Activated T-helper 2 cell treated with anti-CD3 and anti-CD28 coated beads, Interferon-gamma antibody, Interleukin-2, Interleukin-4, amounts not matched to agents 10 μg/mL and 5 μg/mL and 100 μg/mL, durations not matched to agents 14 hours and 24 hours and 36 hours (primary cell): ENCODE data around the gene CPEB4. TPM values are rescaled to one million over a fixed set of nuclear protein-coding genes. Genes with fewer than 3 reads are reported as not detected.
A peak's percentile ranks its signal among the peaks of the same experiment; 100 is the strongest.

ENCODE experiments used
- DNase-seq: peaks from one replicate; pipeline ENCODE4 v3.0.0; 2021; ENCODE audit warnings: low spot score
- H3K27ac Mint-ChIP-seq: one replicate; pipeline ENCODE4 v1.8.0; 2021; ENCODE audit warnings: mixed read lengths
- H3K27me3 Mint-ChIP-seq: one replicate; pipeline ENCODE4 v1.8.0; 2021; ENCODE audit warnings: low read depth, mixed read lengths
- H3K36me3 Mint-ChIP-seq: one replicate; pipeline ENCODE4 v1.8.0; 2021; ENCODE audit warnings: low read depth, mixed read lengths
- H3K4me1 Mint-ChIP-seq: one replicate; pipeline ENCODE4 v1.8.0; 2021; ENCODE audit warnings: low read depth, mixed read lengths
- H3K4me3 Mint-ChIP-seq: one replicate; pipeline ENCODE4 v1.8.0; 2021; ENCODE audit warnings: low read depth, mild to moderate bottlenecking, moderate library complexity, mixed read lengths
- H3K9me3 Mint-ChIP-seq: one replicate; pipeline ENCODE4 v1.8.0; 2021; ENCODE audit warnings: mixed read lengths
- intact Hi-C: fragments of 100-400 bp; cut with micrococcal nuclease; formaldehyde crosslinking; loops from one replicate; pipeline ENCODE4 v1.15.1; 2023
- total RNA-seq: library from RNA; stranded (reverse); gene quantifications from 2 replicates; pipeline ENCODE4 v1.2.3, GENCODE V29; 2022

Gene CPEB4
- total RNA-seq = 8.1 and 12.2 TPM in 2 replicates

DNA sequence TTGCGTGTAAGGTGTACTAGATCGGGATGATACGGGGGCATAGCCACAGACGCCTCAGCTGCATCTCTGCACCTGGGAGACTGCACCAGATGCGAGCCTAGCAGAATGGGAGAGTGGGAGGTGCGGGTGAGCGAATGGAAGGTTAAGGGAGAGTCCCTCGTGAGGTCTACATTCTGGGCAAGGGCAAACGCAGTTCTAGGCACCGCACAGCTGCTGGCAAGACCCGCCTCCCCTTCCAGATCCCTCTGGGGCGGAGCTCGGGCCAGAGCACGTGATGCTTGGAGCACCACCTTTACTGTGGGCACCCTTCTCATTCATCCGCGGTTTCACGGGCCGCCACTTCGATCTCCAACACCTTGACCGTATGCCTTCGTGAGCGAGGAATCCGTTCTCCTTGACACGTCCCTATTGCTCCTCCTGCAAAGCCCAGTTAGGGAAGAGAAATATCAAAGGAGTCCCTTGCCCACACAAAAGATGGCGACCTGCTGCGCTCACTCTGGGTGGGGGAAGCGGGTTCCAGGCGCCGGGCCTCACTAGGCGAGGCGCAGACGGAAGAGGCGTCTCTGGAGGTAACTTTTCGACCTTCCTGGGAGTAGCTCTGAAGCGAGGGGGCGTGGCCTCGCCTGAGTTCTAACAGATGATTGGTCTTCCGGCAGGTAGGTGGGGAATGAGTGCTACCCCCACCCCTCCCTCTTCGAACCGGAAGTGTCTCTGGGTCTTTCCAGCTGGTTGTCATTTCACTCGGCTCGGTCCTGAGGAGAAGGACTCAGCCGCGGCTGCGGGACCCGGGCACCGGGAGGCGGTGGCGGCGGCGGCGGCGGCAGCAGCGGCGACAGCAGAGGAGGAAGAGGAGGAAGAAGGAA lies at the start of gene CPEB4:
TSS of gene CPEB4 (plus strand) at position 740 of the 863 bp plus-strand sequence. CDS start 1,385 bp downstream, outside the sequence.
- Mint-ChIP-seq H3K4me3 (peak within 1 kb of the TSS; percentile 92), H3K9me3 (peaks cover 7% of the 10 kb centered on the region), H3K36me3 (peaks cover 17% of the 10 kb centered on the region), H3K27me3 (no peaks in the 10 kb centered on the region), H3K4me1 (peaks cover 61% of the 10 kb centered on the region), H3K27ac (peak within 1 kb of the TSS; percentile 99)
- intact Hi-C loops = loop anchor here (1.0 to 10.0 kb wide), 3 partner anchors 30 to 272 kb away; partner anchors contain the start of gene BOD1
- peak; percentile 96 for DNase-seq

- Mint-ChIP-seq H3K27me3 (peaks cover 2% of the 10 kb centered on the region), H3K36me3 (no peaks in the 10 kb centered on the region), H3K4me3 (no peak overlapping the region), H3K27ac (no peak overlapping the region), H3K4me1 (no peaks in the 10 kb centered on the region), H3K9me3 (no peaks in the 10 kb centered on the region)
- intact Hi-C loops = no loop called here
- DNase-seq = no peak
Measured at GRCh38 chr5:173839117-173839713, 48.9 kb upstream of the CPEB4 start.

DNA sequence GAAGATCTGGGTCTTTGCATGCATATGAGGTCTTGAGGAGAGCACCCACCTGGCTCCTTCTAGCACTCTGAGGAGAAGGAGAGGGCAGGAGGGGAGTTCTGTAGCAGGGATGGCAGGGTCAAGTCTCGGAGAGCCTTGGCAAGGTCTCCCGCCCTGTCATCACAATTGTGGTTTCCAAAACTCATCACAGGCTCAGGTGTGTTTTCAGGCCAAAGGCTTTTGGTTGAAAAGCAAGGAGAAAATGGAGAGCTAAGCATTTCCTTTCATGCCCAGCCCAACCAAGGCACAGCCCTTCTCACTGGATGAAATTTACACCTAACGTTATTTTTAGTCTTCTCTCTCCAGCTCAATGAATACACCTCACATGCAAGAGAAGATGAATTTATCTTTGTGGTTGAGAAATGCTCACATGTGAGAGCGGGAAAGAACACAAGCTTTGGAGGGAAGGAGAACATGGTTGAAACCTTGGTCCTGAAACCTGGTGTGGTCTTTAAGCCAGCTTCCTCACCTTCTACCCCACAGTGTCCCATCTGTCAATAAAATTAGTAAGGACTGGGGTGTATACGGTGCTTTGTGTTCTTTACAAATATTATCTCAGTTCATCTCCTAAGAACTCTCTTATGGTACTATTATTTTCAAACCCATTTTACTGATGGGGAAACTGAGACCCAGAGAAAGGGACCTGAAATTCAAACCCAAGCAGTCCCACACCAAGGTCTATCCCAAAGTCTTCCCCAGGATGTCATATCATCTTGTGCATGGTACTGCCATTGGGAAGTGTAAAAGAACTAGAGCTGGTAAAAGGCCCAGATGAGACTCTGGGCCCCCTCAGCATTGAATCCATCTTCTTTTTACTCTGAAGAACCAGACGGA lies 47.8 kb upstream of the CPEB4 start:
- intact Hi-C loops = no loop called here
- Mint-ChIP-seq H3K36me3 (no peaks in the 10 kb centered on the region), H3K27me3 (peaks cover 2% of the 10 kb centered on the region), H3K9me3 (no peaks in the 10 kb centered on the region), H3K27ac (no peak overlapping the region), H3K4me3 (no peak overlapping the region), H3K4me1 (no peaks in the 10 kb centered on the region)
- no peak for DNase-seq

GRCh38 chr5:173841710-173842109 lies 46.4 kb upstream of the CPEB4 start:
- Mint-ChIP-seq H3K9me3 (no peaks in the 10 kb centered on the region), H3K4me1 (no peaks in the 10 kb centered on the region), H3K27ac (no peak overlapping the region), H3K4me3 (no peak overlapping the region), H3K27me3 (peaks cover 2% of the 10 kb centered on the region), H3K36me3 (no peaks in the 10 kb centered on the region)
- intact Hi-C loops = no loop called here
- no peak for DNase-seq

DNA sequence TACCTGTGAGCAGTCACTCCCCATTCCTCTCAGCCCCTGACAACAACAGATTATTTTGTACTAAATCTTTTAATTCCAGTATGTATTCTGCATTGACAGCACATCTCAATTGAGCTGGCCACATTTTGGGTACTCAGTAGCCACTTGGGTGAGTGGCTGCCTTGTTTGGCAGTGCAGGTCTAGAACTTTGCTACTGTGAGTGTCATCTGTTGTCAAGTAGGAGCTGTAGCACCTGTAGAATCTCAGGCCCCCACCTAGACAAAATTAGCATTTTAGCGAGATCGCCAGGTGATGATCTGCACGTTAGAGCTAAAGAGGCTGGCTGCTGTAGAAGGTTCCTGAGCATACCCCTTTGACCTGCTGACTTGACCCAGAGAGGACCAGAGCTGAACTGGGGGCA lies 44.4 kb upstream of the CPEB4 start:
- no peaks in the 10 kb centered on the region for H3K36me3 Mint-ChIP-seq
- no peaks in the 10 kb centered on the region for H3K4me1 Mint-ChIP-seq

GRCh38 chr5:173845321-173845720 lies 42.8 kb upstream of the CPEB4 start:
- Mint-ChIP-seq H3K4me3 (no peak overlapping the region), H3K27me3 (peaks cover 4% of the 10 kb centered on the region), H3K36me3 (no peaks in the 10 kb centered on the region), H3K27ac (no peak overlapping the region), H3K4me1 (no peaks in the 10 kb centered on the region), H3K9me3 (peaks cover 10% of the 10 kb centered on the region)
- no peak for DNase-seq
- intact Hi-C loops = no loop called here

More for the DNA sequence above, 44.4 kb upstream of the CPEB4 start:
- Mint-ChIP-seq H3K9me3 (peaks cover 6% of the 10 kb centered on the region), H3K4me3 (no peak overlapping the region), H3K27me3 (peaks cover 2% of the 10 kb centered on the region), H3K27ac (no peak overlapping the region)
- no peak for DNase-seq
- intact Hi-C loops = no loop called here

GRCh38 chr5:173846929-173847501 lies 41.1 kb upstream of the CPEB4 start:
- H3K9me3 Mint-ChIP-seq = peaks cover 10% of the 10 kb centered on the region
- H3K27ac Mint-ChIP-seq = no peak overlapping the region
- no peak overlapping the region for H3K4me3 Mint-ChIP-seq
- H3K4me1 Mint-ChIP-seq = no peaks in the 10 kb centered on the region
- intact Hi-C loops = no loop called here
- peaks cover 4% of the 10 kb centered on the region for H3K27me3 Mint-ChIP-seq
- no peak for DNase-seq
- no peaks in the 10 kb centered on the region for H3K36me3 Mint-ChIP-seq

DNA sequence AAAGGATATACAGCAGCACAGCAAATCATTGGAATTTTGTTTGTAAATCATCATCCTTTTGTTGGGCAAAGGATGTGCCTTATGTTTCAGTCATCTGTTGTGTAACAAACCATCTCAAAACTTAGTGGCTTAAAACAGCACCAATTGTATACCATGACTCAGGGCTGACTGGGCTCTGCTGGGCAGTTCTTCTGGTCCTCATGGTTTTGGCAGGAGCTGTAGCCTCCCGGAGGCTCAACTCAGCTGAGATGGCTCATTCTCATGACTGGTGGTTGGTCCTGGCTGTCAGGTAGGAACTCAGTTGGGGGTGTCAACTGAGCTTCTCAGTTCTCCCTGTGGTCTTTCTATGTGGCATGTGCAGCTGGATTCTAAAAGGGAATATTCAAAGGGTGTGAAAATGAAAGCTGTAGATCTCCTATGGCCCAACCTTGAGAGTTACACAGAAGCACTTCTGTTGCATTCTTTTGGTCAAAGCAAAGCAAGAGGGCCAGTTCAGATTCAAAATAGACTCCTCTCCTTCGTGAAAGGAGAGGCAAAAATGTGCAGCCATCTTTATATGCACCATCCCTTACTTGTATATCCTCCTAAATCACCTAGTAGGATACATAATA lies 39.1 kb upstream of the CPEB4 start:
- intact Hi-C loops = no loop called here
- H3K36me3 Mint-ChIP-seq = no peaks in the 10 kb centered on the region
- H3K4me3 Mint-ChIP-seq = no peak overlapping the region

DNA sequence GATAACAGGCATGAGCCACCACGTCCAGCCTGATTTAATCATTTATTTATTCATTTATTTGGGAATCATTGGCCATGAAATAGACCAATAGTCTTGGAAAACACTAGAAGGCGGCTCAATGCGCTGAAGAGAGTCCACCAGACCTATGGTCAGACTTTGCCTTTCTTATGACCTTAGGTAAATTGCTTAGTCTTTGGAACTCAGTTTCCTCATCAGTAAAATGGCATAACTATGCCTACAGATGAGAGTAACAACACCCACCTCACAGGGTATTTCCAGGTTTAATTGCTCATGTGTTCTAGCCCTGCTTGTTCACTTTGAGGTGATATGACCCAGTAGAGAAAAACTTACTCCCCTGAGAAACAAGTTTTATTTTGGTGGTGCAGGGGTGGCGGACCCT lies 38.2 kb upstream of the CPEB4 start:
- no peak overlapping the region for H3K27ac Mint-ChIP-seq
- peaks cover 2% of the 10 kb centered on the region for H3K27me3 Mint-ChIP-seq
- no peaks in the 10 kb centered on the region for H3K36me3 Mint-ChIP-seq
- no peak for DNase-seq
- peaks cover 10% of the 10 kb centered on the region for H3K9me3 Mint-ChIP-seq
- peaks cover 2% of the 10 kb centered on the region for H3K4me1 Mint-ChIP-seq
- no peak overlapping the region for H3K4me3 Mint-ChIP-seq
- intact Hi-C loops = no loop called here

More for the DNA sequence above, 39.1 kb upstream of the CPEB4 start:
- peaks cover 10% of the 10 kb centered on the region for H3K9me3 Mint-ChIP-seq
- no peak for DNase-seq
- H3K4me1 Mint-ChIP-seq = peaks cover under 1% of the 10 kb centered on the region
- peaks cover 4% of the 10 kb centered on the region for H3K27me3 Mint-ChIP-seq
- no peak overlapping the region for H3K27ac Mint-ChIP-seq

- intact Hi-C loops = no loop called here
- DNase-seq = no peak
- Mint-ChIP-seq H3K4me1 (peaks cover 2% of the 10 kb centered on the region), H3K36me3 (no peaks in the 10 kb centered on the region), H3K27me3 (peaks cover 2% of the 10 kb centered on the region), H3K4me3 (no peak overlapping the region), H3K27ac (no peak overlapping the region), H3K9me3 (peaks cover 10% of the 10 kb centered on the region)
Measured at GRCh38 chr5:173850659-173851058, 37.5 kb upstream of the CPEB4 start.

GRCh38 chr5:173851595-173852243 lies 36.4 kb upstream of the CPEB4 start:
- Mint-ChIP-seq H3K4me3 (no peak overlapping the region), H3K27me3 (peaks cover 2% of the 10 kb centered on the region), H3K9me3 (peaks cover 10% of the 10 kb centered on the region), H3K36me3 (no peaks in the 10 kb centered on the region), H3K4me1 (peaks cover 2% of the 10 kb centered on the region), H3K27ac (no peak overlapping the region)
- no peak for DNase-seq
- intact Hi-C loops = no loop called here
